Loucy (cell line): Measurements from ENCODE around the gene SLC34A3.

ENCODE experiments used
- H2AFZ ChIP-seq: fragments of 200-600 bp; sonication (generic); 2 replicates; pipeline ENCODE4 v1.6.0; 2016; ENCODE audit warnings: antibody characterized with exemption, mild to moderate bottlenecking, low read length, moderate library complexity
- H3F3A ChIP-seq: fragments of 200-600 bp; 2 replicates; pipeline ENCODE4 v1.6.0; 2016; ENCODE audit warnings: antibody characterized with exemption, low read depth, mild to moderate bottlenecking
- H3K27me3 ChIP-seq: fragments of 200-600 bp; sonication (generic); 2 replicates; pipeline ENCODE4 v1.6.1; 2014; ENCODE audit warnings: low read length, mild to moderate bottlenecking; ENCODE audit not compliant: insufficient read depth, poor library complexity, severe bottlenecking
- H3K36me3 ChIP-seq: fragments of 200-600 bp; sonication (generic); 2 replicates; pipeline ENCODE4 v1.6.1; 2016; ENCODE audit warnings: low read length; ENCODE audit not compliant: insufficient read depth
- H3K4me1 ChIP-seq: fragments of 200-600 bp; sonication (generic); 2 replicates; pipeline ENCODE4 v1.5.1; 2014; ENCODE audit warnings: low read length, mild to moderate bottlenecking; ENCODE audit not compliant: insufficient read depth, poor library complexity, severe bottlenecking
- H3K4me2 ChIP-seq: fragments of 200-600 bp; sonication (generic); 2 replicates; pipeline ENCODE4 v1.6.0; 2014; ENCODE audit warnings: antibody characterized with exemption, low read length, low read depth, mild to moderate bottlenecking; ENCODE audit not compliant: poor library complexity, severe bottlenecking
- H3K4me3 ChIP-seq: fragments of 200-600 bp; sonication (generic); 2 replicates; pipeline ENCODE4 v1.5.1; 2014; ENCODE audit warnings: low read length, mild to moderate bottlenecking, mixed read lengths; ENCODE audit not compliant: poor library complexity, severe bottlenecking
- H3K79me2 ChIP-seq: fragments of 200-600 bp; sonication (generic); 2 replicates; pipeline ENCODE4 v1.6.1; 2014; ENCODE audit warnings: low read length; ENCODE audit not compliant: insufficient read depth
- H3K9ac ChIP-seq: fragments of 200-600 bp; sonication (generic); 2 replicates; pipeline ENCODE4 v1.6.0; 2014; ENCODE audit warnings: mild to moderate bottlenecking, low read depth, low read length, moderate library complexity; ENCODE audit not compliant: poor library complexity, severe bottlenecking
- H3K9me2 ChIP-seq: fragments of 200-600 bp; sonication (generic); replicated peaks from 2 replicates; pipeline ENCODE4 v1.6.1; 2016; ENCODE audit warnings: low read depth, low read length, mixed read lengths
- H3K9me3 ChIP-seq: fragments of 200-600 bp; sonication (generic); 2 replicates; pipeline ENCODE4 v1.6.1; 2014; ENCODE audit warnings: mild to moderate bottlenecking, antibody characterized with exemption, low read length, low read depth; ENCODE audit not compliant: insufficient read depth
- H4K20me1 ChIP-seq: fragments of 200-600 bp; sonication (generic); 2 replicates; pipeline ENCODE4 v1.6.0; 2014; ENCODE audit warnings: antibody characterized with exemption, low read length, mild to moderate bottlenecking; ENCODE audit not compliant: insufficient read depth, poor library complexity, severe bottlenecking
- EZH2phosphoT487 ChIP-seq: fragments of 200-600 bp; IDR thresholded peaks from 2 replicates; pipeline ENCODE4 v1.6.1; 2018; ENCODE audit warnings: antibody characterized with exemption, mild to moderate bottlenecking, moderate library complexity, borderline replicate concordance
- TF ChIP-seq, protein P1 (sequence below): fragments of 200-600 bp; sonication (generic); conservative IDR thresholded peaks from 2 replicates; pipeline ENCODE4 v1.5.1; 2014; ENCODE audit warnings: mild to moderate bottlenecking, antibody characterized with exemption, low read length

Gene SLC34A3

DNA sequence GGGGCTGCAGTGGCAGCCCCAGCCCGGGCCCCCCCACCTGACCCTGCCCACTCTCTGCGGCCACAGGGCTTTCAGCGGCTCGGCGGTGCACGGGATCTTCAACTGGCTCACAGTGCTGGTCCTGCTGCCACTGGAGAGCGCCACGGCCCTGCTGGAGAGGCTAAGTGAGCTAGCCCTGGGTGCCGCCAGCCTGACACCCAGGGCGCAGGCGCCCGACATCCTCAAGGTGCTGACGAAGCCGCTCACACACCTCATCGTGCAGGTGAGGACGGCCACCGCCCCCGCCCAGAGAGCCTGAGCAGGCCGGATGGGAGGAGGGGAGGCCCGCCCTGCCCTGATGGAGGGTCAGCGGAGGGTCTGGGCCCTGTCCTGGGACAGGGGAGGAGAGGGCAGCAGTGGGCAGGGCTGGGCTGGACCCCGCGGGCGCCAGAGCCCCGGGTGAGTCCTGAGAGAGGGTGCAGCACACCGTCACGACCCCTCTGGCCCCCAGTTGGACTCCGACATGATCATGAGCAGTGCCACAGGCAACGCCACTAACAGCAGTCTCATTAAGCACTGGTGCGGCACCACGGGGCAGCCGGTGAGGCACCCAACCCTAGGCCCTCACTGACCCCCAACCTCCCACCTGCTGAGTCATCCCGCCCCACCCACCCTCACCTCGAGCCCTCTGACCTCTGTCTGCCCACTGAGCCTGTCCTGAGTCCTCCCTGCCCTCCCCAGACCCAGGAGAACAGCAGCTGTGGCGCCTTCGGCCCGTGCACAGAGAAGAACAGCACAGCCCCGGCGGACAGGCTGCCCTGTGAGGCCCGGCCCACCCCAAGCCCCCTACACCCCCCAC is 2.7 kb downstream of the SLC34A3 start:
- H4K20me1 ChIP-seq = no peaks in the 10 kb centered on the region
- H3K9me2 ChIP-seq = no peaks in the 10 kb centered on the region
- H3K4me3 ChIP-seq = no peak overlapping the region
- H3K9ac ChIP-seq = no peak overlapping the region
- peaks cover 9% of the 10 kb centered on the region; the same call in 1 of the 2 replicates for H3K79me2 ChIP-seq
- no peaks in the 10 kb centered on the region for H3K9me3 ChIP-seq
- H2AFZ ChIP-seq = no peak overlapping the region
- peaks cover 18% of the 10 kb centered on the region for H3K4me1 ChIP-seq
- H3F3A ChIP-seq = no peaks in the 10 kb centered on the region
- TF ChIP-seq, protein P1, sequence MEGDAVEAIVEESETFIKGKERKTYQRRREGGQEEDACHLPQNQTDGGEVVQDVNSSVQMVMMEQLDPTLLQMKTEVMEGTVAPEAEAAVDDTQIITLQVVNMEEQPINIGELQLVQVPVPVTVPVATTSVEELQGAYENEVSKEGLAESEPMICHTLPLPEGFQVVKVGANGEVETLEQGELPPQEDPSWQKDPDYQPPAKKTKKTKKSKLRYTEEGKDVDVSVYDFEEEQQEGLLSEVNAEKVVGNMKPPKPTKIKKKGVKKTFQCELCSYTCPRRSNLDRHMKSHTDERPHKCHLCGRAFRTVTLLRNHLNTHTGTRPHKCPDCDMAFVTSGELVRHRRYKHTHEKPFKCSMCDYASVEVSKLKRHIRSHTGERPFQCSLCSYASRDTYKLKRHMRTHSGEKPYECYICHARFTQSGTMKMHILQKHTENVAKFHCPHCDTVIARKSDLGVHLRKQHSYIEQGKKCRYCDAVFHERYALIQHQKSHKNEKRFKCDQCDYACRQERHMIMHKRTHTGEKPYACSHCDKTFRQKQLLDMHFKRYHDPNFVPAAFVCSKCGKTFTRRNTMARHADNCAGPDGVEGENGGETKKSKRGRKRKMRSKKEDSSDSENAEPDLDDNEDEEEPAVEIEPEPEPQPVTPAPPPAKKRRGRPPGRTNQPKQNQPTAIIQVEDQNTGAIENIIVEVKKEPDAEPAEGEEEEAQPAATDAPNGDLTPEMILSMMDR = no peak
- TF ChIP-seq EZH2phosphoT487 = no peak
- no peaks in the 10 kb centered on the region for H3K36me3 ChIP-seq
- no peaks in the 10 kb centered on the region for H3K27me3 ChIP-seq
- H3K4me2 ChIP-seq = no peak overlapping the region

- Histone ChIP-seq H3K9ac (no peak overlapping the region), H3K4me3 (no peak overlapping the region), H3K79me2 (peaks cover 18% of the 10 kb centered on the region; the same call in 1 of the 2 replicates), H3K9me3 (no peaks in the 10 kb centered on the region), H3K36me3 (no peaks in the 10 kb centered on the region), H2AFZ (no peak overlapping the region), H3F3A (no peaks in the 10 kb centered on the region), H3K27me3 (no peaks in the 10 kb centered on the region), H3K4me2 (no peak overlapping the region), H3K9me2 (no peaks in the 10 kb centered on the region), H3K4me1 (peaks cover 25% of the 10 kb centered on the region), H4K20me1 (no peaks in the 10 kb centered on the region)
- TF ChIP-seq, protein P1 = no peak
- no peak for TF ChIP-seq EZH2phosphoT487
Observed at GRCh38 chr9:137234055-137234697, 3.5 kb downstream of the SLC34A3 start.

DNA sequence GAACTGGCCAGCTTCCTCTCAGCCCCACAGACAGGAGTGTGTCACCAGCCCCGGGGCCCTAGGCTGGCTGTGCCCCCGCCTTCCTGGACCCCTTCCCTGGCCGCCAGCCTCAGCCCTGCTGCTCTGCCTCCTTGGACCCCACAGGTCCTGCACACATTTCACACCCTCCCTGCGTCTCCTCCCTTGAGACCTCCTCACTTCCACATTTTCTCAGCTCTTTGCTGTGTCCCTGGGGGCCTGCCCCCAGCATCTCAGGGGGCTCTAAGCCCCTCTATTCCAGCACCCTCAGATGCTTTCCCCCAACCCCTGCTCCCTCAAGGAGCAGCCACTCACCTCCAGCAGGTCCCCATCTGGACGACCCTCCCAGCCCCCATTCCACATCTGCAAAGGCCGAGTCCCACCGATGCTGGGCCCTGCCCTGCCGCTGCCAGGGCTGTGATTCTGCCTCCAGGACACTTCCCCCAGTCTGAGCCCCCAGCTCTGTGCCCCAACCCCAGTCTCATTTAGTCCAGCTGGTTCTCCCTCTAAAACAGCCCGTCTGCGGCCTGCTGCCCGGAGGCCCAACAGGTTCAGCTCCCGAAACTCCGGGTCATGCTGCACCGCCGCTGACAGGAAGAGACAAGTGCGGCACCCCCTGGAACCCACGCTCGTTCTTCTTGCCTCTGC is 4.2 kb downstream of the SLC34A3 start:
- Histone ChIP-seq H3K9me3 (no peaks in the 10 kb centered on the region), H3K36me3 (no peaks in the 10 kb centered on the region), H3K9ac (no peak overlapping the region), H4K20me1 (no peaks in the 10 kb centered on the region), H3K4me2 (no peak overlapping the region), H3K4me3 (no peak overlapping the region), H3K27me3 (no peaks in the 10 kb centered on the region), H3K9me2 (no peaks in the 10 kb centered on the region), H3F3A (0 out of 2 replicates have a peak, but pooled peaks cover 1% of the 10 kb centered on the region), H3K79me2 (peaks cover 25% of the 10 kb centered on the region; the same call in 1 of the 2 replicates), H2AFZ (no peak overlapping the region), H3K4me1 (peaks cover 25% of the 10 kb centered on the region)
- TF ChIP-seq, protein P1 = no peak
- no peak for TF ChIP-seq EZH2phosphoT487
